Testis (tissue), 2 donors: ENCODE measurements around the gene SMIM34.
"Not testable (repeated sequence)": the region's sequence is repeated elsewhere in the genome, so short reads cannot be mapped to it uniquely, and the experiment has no call there.

Experiments
- POLR2A ChIP-seq: fragments of 450-650 bp; IDR thresholded peaks from one replicate; pipeline ENCODE4 v1.6.1; 2017; ENCODE audit warnings: antibody characterized with exemption, mild to moderate bottlenecking, moderate library complexity
- TF ChIP-seq, protein P1 (sequence below), 3 experiments: fragments of 450-650 bp in 2 of 3; fragments of 200-600 bp in 1 of 3; sonication (generic) in 1 of 3; IDR thresholded peaks; one replicate each; pipeline ENCODE4 v1.5.1; 2016 to 2019; ENCODE audit warnings: antibody characterized with exemption in 3 of 3, mild to moderate bottlenecking in 2 of 3, moderate library complexity in 1 of 3

DNA sequence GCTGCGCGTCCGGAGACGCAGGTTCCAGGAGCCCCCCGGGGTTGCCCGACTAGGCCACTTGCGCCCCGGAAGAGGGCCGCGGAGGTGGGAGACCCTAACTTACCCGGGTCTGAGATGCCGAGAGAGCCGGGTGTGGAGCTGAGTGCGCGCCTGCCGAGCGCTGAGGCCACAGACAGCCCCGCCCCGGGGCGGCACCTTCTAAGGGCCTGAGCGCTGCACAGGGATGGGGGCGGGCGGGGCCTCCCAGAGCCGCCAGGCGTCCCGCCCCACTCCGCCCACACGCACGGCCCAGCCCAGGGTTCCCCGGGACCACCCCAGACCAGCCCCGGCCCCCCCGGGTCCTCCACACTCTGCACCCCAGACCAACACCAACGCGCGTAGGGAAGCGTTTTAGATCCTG lies 35.7 kb upstream of the SMIM34 start:
- TF ChIP-seq, protein P1, sequence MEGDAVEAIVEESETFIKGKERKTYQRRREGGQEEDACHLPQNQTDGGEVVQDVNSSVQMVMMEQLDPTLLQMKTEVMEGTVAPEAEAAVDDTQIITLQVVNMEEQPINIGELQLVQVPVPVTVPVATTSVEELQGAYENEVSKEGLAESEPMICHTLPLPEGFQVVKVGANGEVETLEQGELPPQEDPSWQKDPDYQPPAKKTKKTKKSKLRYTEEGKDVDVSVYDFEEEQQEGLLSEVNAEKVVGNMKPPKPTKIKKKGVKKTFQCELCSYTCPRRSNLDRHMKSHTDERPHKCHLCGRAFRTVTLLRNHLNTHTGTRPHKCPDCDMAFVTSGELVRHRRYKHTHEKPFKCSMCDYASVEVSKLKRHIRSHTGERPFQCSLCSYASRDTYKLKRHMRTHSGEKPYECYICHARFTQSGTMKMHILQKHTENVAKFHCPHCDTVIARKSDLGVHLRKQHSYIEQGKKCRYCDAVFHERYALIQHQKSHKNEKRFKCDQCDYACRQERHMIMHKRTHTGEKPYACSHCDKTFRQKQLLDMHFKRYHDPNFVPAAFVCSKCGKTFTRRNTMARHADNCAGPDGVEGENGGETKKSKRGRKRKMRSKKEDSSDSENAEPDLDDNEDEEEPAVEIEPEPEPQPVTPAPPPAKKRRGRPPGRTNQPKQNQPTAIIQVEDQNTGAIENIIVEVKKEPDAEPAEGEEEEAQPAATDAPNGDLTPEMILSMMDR (IDR thresholded peaks at IDR 0.05) = not testable (repeated sequence)
- TF ChIP-seq POLR2A = not testable (repeated sequence)
